WI38 (cell line): ENCODE measurements around the gene TRIO.

ENCODE experiments used
- H3K4me3 ChIP-seq: 2 replicates; pipeline ENCODE4 v1.5.1; 2011; ENCODE audit warnings: low read depth, mild to moderate bottlenecking, control low read depth, low read length
- TF ChIP-seq, protein P1 (sequence below): IDR thresholded peaks from 2 replicates; pipeline ENCODE4 v1.5.1; 2012; ENCODE audit warnings: low read depth, mild to moderate bottlenecking, control low read depth, low read length

The TRIO gene

DNA sequence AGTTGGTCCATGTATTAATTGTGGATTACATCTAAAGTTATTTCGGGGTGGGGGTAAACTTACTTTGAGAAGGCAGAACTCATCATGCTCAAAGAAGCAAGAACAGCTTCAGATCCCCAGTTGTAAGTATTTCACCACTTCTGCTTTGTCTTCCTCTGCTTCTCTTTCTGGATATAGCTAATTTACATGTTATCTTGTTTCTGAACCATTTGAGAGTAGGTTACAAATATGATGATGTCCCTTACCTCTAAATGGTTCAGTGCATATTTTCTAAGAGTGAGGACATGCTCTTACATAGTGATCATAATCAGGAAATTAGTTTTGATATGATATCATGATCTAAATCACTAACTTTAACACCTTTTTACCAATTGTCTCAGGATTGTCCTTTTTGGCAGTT lies 11.9 kb downstream of the TRIO start:
- H3K4me3 ChIP-seq: peak overlapping the region; percentile 46
- TF ChIP-seq, protein P1, sequence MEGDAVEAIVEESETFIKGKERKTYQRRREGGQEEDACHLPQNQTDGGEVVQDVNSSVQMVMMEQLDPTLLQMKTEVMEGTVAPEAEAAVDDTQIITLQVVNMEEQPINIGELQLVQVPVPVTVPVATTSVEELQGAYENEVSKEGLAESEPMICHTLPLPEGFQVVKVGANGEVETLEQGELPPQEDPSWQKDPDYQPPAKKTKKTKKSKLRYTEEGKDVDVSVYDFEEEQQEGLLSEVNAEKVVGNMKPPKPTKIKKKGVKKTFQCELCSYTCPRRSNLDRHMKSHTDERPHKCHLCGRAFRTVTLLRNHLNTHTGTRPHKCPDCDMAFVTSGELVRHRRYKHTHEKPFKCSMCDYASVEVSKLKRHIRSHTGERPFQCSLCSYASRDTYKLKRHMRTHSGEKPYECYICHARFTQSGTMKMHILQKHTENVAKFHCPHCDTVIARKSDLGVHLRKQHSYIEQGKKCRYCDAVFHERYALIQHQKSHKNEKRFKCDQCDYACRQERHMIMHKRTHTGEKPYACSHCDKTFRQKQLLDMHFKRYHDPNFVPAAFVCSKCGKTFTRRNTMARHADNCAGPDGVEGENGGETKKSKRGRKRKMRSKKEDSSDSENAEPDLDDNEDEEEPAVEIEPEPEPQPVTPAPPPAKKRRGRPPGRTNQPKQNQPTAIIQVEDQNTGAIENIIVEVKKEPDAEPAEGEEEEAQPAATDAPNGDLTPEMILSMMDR: no peak

DNA sequence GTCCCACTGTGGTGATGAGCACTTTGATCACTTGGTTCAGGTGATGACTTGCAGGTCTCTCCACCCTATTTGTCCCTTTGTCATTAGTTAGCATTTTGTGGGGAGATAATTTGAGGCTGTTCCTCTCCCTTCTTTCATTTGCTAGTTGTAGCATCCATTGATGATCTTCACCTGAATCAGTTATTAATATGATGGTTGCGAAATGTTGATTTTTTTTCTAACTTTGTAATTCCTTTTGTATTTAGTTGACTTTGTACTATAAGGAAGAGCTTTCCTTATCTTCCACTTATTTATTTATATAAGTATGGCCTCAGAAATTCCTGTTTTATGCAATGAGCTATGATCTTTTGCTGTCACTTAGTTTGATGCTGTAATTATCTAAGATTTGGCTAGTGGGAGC lies 12.6 kb downstream of the TRIO start:
- peak overlapping the region; percentile 46 for H3K4me3 ChIP-seq
- TF ChIP-seq, protein P1: no peak

DNA sequence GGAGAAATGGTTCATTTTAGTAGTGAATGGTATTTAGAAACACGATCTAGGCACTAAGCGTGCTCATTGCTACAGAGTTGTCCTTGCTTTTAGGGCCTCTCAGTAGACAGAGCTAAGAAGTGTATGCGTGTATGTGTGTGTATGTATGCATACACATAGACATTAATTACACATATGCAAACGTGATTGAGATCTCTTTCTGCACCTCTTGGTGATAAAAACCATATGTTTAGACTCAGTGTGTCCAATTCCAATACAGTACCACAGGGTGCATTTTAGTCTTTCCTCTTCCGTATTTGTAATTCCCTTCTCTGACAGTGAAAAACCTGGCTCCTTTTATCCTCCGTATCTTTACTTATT lies 13.1 kb downstream of the TRIO start:
- TF ChIP-seq, protein P1: no peak
- H3K4me3 ChIP-seq: peak overlapping the region; percentile 46

DNA sequence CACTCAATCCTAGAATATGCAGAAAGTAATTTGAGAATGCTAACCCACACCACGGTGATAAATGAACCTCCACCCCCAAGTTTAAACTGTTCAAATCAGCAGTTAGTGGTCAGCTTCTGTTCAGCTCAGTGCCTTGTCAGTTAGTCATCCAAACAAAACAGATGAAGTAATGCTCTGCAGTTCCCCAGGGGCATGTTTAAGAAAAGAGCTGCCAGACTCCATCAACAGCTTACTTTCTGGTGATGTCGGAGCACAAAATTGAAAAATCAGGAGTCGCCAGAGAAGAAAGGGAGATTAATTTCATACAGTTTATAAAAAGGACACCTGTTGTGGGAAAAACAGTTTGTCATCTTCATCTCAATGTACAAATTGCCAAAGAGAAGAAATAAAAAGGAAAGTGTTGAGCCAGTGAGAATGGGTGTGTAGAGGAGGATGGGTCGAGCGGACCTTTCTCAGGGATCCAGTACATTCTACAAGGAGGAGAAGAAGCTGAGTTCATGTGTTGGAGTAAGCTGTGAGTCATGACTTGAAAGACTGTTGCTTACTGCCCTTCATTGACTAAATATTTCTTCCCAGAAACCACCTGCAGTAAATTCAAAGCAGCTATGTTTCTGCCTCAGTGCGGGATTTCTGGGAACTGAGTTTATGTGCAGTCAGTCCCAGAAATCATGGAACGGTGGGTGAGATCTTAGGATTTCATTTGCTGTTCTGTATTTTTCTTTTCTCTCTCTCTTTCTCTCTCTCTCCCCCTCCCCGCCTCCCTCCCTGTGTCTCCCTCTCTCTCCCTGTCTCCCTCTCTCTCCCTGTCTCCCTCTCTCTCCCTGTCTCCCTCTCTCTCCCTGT lies 13.7 kb downstream of the TRIO start:
- peak overlapping the region; percentile 53 for H3K4me3 ChIP-seq
- TF ChIP-seq, protein P1: no peak

DNA sequence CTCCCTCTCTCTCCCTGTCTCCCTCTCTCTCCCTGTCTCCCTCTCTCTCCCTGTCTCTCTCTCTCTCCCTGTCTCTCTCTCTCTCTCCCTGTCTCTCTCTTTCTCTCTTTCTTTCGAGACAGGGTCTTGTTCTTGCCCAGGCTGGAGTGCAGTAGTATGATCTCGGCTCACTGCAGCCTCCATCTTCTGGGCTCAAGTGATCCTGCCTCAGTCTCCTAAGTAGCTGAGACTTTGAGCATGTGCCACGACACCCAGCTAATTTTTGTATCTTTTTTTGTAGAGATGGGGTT lies 14.3 kb downstream of the TRIO start:
- H3K4me3 ChIP-seq: peak overlapping the region; percentile 53
- TF ChIP-seq, protein P1: no peak

DNA sequence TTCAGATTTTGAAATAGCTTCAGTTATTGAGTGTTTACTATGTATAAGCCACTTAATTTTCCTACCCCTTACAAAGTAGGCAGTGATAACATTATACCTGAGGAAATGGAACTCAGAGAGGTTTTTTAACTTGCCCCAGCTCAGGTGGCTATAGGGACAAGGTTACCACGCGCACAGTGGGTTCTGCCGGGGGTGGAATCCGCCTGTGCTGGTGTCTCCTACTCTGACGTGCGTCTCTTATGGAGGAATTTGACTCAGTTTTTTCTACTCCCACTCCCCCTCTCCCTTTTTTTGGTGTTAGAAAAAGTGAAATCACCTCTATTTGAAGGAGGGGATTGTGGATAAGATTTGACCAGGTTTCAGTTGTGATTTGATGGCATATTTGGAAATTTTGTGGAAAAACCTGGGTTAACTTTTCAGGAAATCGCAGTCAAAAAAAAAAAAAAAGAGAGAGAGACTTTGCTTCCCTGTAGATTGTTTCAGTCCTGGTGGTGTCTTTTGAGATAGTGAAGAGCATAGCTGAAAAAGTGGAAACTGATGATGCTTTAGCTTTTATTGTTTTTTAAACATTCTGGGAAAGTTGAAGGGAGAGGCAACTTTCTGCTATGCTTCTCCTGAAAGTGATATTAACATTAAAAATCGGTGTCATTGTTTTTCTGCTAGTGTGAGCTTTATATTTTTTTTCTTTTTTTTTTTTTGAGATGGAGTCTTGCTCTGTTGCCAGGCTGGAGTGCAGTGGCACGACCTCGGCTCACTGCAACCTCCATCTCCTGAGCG lies 15.9 kb downstream of the TRIO start:
- H3K4me3 ChIP-seq: no peak overlapping the region
- TF ChIP-seq, protein P1: no peak

DNA sequence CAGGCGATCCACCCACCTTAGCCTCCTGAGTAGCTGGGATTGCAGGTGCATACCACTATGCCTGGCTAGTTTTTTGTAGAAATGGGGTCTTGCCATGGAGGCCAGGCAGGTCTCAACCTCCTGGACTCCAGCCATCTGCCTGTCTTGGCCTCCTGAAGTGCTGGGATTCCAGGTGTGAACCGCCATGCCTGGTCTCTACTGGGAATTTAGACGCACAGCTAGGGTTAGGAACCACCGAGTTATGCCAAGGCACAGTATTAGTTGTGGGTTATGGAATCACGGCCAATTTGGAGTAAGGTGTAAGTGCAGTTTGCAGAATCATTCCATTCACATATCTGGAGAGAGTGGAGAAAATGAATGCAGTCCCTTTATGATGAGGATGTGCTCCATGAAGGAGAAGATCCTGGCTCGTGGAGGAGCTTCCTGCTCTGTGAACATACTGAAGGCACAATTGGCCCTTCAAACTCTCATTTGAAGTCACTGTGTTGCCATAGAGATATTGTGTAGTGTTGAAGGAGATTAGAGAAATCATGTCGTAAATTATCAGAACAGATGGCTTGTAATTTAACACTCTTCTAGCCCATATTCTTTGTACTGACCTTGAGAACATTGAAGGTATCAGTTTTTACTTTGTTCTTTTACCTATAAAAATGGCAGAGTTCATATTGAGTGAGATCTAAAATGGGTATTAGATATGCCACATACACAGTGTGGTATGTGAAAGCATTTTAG lies 18.8 kb downstream of the TRIO start:
- H3K4me3 ChIP-seq: no peak overlapping the region
- TF ChIP-seq, protein P1: no peak
